Panc1 (cell line): Measurements from ENCODE around the gene PKD1. TPM values are rescaled to one million over a fixed set of nuclear protein-coding genes. Genes with fewer than 3 reads are reported as not detected.

Experiments
- ATAC-seq: fragments of 200-7000 bp; cut with Tn5 transposase; 2 replicates; pipeline ENCODE4 v1.9.1; 2020; ENCODE audit warnings: mild to moderate bottlenecking, moderate library complexity
- BruUV-seq: library from RNA; stranded (reverse); fragments of 400-500 nt; replicated peaks from 2 replicates; lab custom pipeline; 2021; lab: Mats Ljungman, UMichigan
- CTCF ChIA-PET: fragments of 300-600 bp; sonication (Branson Sonifier 250); formaldehyde crosslinking; loops from one replicate; lab custom pipeline; 2022; ENCODE audit warnings: antibody characterized with exemption; lab: Charles Lee
- POLR2A ChIA-PET: fragments of 300-600 bp; sonication (Branson Sonifier 250); formaldehyde crosslinking; loops from one replicate; lab custom pipeline; 2022; ENCODE audit warnings: antibody characterized with exemption; lab: Charles Lee
- DNase-seq: peaks from one replicate; pipeline ENCODE4 v3.0.0-alpha.2; 2010; ENCODE audit warnings: low read depth, low spot score
- H3K27ac ChIP-seq: 2 replicates; pipeline ENCODE4 v1.5.1; 2011; ENCODE audit warnings: mild to moderate bottlenecking, low read length, inconsistent platforms
- H3K27me3 ChIP-seq: fragments of 200-500 bp; sonication (Bioruptor generic); 2 replicates; pipeline ENCODE4 v1.6.0; 2014; ENCODE audit warnings: low read length, inconsistent platforms; ENCODE audit not compliant: control insufficient read depth, insufficient read depth
- H3K36me3 ChIP-seq: fragments of 200-500 bp; sonication (Bioruptor generic); 2 replicates; pipeline ENCODE4 v1.5.1; 2014; ENCODE audit warnings: inconsistent platforms, mild to moderate bottlenecking, low read length, moderate library complexity; ENCODE audit not compliant: control insufficient read depth, insufficient read depth
- H3K4me1 ChIP-seq: 2 replicates; pipeline ENCODE4 v1.5.1; 2011; ENCODE audit warnings: inconsistent platforms, mild to moderate bottlenecking, low read length, moderate library complexity; ENCODE audit not compliant: control insufficient read depth, insufficient read depth
- H3K4me3 ChIP-seq, 2 experiments: 2 replicates each; pipeline ENCODE4 v1.5.1; 2011 to 2012; ENCODE audit warnings: low read depth in 2 of 2, low read length in 2 of 2, mild to moderate bottlenecking in 2 of 2, inconsistent platforms in 1 of 2, moderate library complexity in 1 of 2
- H3K9me3 ChIP-seq: fragments of 200-500 bp; sonication (Bioruptor generic); 2 replicates; pipeline ENCODE4 v1.5.1; 2014; ENCODE audit warnings: low read depth, mild to moderate bottlenecking, inconsistent platforms, low read length, moderate library complexity; ENCODE audit not compliant: control insufficient read depth, insufficient read depth
- CTCF ChIP-seq: fragments of 450-650 bp; IDR thresholded peaks from 2 replicates; pipeline ENCODE4 v1.5.1; 2017; ENCODE audit warnings: mild to moderate bottlenecking
- POLR2AphosphoS5 ChIP-seq: IDR thresholded peaks from 2 replicates; pipeline ENCODE4 v1.6.1; 2012; ENCODE audit warnings: mild to moderate bottlenecking, low read depth, low read length, moderate library complexity
- REST ChIP-seq, 2 experiments: IDR thresholded peaks; 2 replicates each; pipeline ENCODE4 v1.6.1; 2011 to 2012; ENCODE audit warnings: low read depth in 2 of 2, control low read depth in 1 of 2, low read length in 1 of 2, mild to moderate bottlenecking in 1 of 2, moderate library complexity in 1 of 2; ENCODE audit not compliant: insufficient read depth in 1 of 2
- SIN3A ChIP-seq: IDR thresholded peaks from 2 replicates; pipeline ENCODE4 v1.6.1; 2012; ENCODE audit warnings: low read depth, mild to moderate bottlenecking, low read length, moderate library complexity, borderline replicate concordance; ENCODE audit not compliant: insufficient read depth
- TCF7L2 ChIP-seq: IDR thresholded peaks from 2 replicates; pipeline ENCODE4 v1.6.1; 2011; ENCODE audit warnings: mild to moderate bottlenecking, low read depth, low read length, inconsistent platforms
- in situ Hi-C: cut with HindIII; loops from 2 replicates; pipeline ENCODE4 v1.10.0; 2016; ENCODE audit warnings: low sequenced_read_pairs, low pct_unique_long_range_greater_than_20kb
- intact Hi-C: fragments of 100-400 bp; cut with micrococcal nuclease; formaldehyde crosslinking; loops from one replicate; pipeline ENCODE4 v1.10.0; 2022; ENCODE audit not compliant: unreplicated experiment
- total RNA-seq: library from RNA; stranded (reverse); gene quantifications from one replicate; pipeline ENCODE4 v1.2.1, GENCODE V29; 2021; ENCODE audit not compliant: unreplicated experiment

The PKD1 gene
- total RNA-seq, 1 experiment from 2014 or later = 279 TPM

DNA sequence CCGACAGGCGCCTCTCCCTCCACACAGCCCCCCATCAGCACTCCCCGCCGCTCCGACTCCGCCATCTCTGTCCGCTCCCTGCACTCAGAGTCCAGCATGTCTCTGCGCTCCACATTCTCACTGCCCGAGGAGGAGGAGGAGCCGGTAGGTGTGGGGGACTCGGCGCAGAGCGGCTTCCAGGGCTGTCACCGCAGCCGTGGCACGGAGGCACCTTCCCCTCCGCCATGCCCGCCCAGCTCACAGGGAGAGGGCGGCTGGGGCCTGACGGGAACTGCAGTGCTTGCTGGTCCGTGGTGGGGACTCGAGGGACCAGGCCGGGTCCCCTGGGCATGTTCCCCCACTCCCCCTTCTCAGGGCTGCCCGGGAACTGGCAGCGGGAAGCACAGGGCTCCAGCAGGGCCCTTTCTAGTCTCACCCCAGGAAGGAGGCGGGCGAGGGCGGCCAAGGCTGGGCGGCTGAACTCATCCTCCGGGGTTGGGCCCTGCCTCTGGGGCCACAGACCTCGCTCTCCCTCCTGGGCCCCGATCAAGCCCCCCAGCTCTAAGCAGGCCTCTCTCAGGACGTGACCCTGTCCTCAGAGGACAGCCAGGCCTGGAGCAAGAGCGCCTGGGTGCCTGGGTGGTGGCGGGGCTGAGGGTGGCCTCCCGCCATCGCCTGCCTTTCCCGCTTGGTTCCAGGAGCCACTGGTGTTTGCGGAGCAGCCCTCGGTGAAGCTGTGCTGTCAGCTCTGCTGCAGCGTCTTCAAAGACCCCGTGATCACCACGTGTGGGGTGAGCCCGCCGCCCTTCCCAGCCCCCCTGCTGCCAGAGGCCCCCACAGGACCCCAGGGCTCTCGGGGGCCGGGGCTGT is 35.1 kb upstream of the PKD1 start:
- TF ChIP-seq POLR2AphosphoS5 (no peak), REST (IDR thresholded peaks at IDR 0.05; ENCODE audit: insufficient read depth in 1 of 2, low read depth in 2 of 2, low read length in 1 of 2) (no peak), SIN3A (no peak), CTCF (no peak), TCF7L2 (no peak)
- Histone ChIP-seq H3K9me3 (no peaks in the 10 kb centered on the region), H3K4me3 (no peak overlapping the region), H3K4me1 (no peaks in the 10 kb centered on the region), H3K27ac (no peak overlapping the region), H3K27me3 (no peaks in the 10 kb centered on the region), H3K36me3 (peaks cover 4% of the 10 kb centered on the region; the same call in 1 of the 2 replicates)
- CTCF ChIA-PET = no interaction called here
- no peak for DNase-seq
- POLR2A ChIA-PET = no interaction called here
- BruUV-seq = no TSS peak
- in situ Hi-C loops (no loop called here), intact Hi-C loops (no loop called here)
- ATAC-seq = peak; percentile 13; the same call in 1 of the 2 replicates

GRCh38 chr16:2170080-2170479 is 34.4 kb upstream of the PKD1 start:
- DNase-seq (no peak), ATAC-seq (no peak)
- Histone ChIP-seq H3K4me1 (no peaks in the 10 kb centered on the region), H3K9me3 (no peaks in the 10 kb centered on the region), H3K27me3 (no peaks in the 10 kb centered on the region), H3K36me3 (peaks cover 4% of the 10 kb centered on the region; the same call in 1 of the 2 replicates), H3K4me3 (no peak overlapping the region), H3K27ac (no peak overlapping the region)
- intact Hi-C loops (no loop called here), in situ Hi-C loops (no loop called here)
- no TSS peak for BruUV-seq
- ChIA-PET POLR2A (no interaction called here), CTCF (no interaction called here)
- TF ChIP-seq CTCF (no peak), TCF7L2 (no peak), SIN3A (no peak), REST (IDR thresholded peaks at IDR 0.05; ENCODE audit: insufficient read depth in 1 of 2, low read depth in 2 of 2, low read length in 1 of 2) (no peak), POLR2AphosphoS5 (no peak)
